Tibial artery (tissue), 4 donors: ENCODE results near the gene ITGB7.

Experiments
- DNase-seq, 2 donors: peaks; one replicate each; pipeline ENCODE4 v3.0.0-alpha.2; 2019
- H3K27ac ChIP-seq, 2 donors: fragments of 200-600 bp; sonication (generic) in 1 of 2; 1 replicate in 1 of 2; 2 replicates in 1 of 2; pipeline ENCODE4 v1.5.1; 2018 to 2019; ENCODE audit warnings: mild to moderate bottlenecking in 1 of 2
- H3K27me3 ChIP-seq, 2 donors: fragments of 200-600 bp; sonication (generic) in 1 of 2; one replicate each; pipeline versions ENCODE4 v1.5.1 to v1.6.0; 2016 to 2019
- H3K36me3 ChIP-seq, 3 donors: fragments of 200-600 bp; sonication (generic) in 2 of 3; one replicate each; pipeline ENCODE4 v1.5.1; 2016 to 2019; ENCODE audit warnings: mild to moderate bottlenecking in 2 of 3
- H3K4me1 ChIP-seq, 4 donors: fragments of 200-600 bp; sonication (generic) in 2 of 4; 1 replicate in 3 of 4; 2 replicates in 1 of 4; pipeline ENCODE4 v1.5.1; 2016 to 2019
- H3K4me3 ChIP-seq, 2 donors: fragments of 200-600 bp; sonication (generic) in 1 of 2; 1 replicate in 1 of 2; 2 replicates in 1 of 2; pipeline ENCODE4 v1.5.1; 2018 to 2019; ENCODE audit warnings: mild to moderate bottlenecking in 2 of 2
- H3K9me3 ChIP-seq, 3 donors: fragments of 200-600 bp; sonication (generic) in 1 of 3; one replicate each; pipeline ENCODE4 v1.5.1; 2016 to 2019
- CTCF ChIP-seq, 2 experiments: fragments of 200-600 bp in 1 of 2; fragments of 450-650 bp in 1 of 2; IDR thresholded peaks; one replicate each; pipeline ENCODE4 v1.5.1; 2017 to 2019; ENCODE audit warnings: antibody characterized with exemption in 2 of 2, mild to moderate bottlenecking in 1 of 2, moderate library complexity in 1 of 2
- intact Hi-C: fragments of 100-400 bp; cut with DNase I; formaldehyde crosslinking; loops from one replicate; pipeline ENCODE4 v1.15.0; 2023; ENCODE audit warnings: low total_unique reads

The ITGB7 gene

GRCh38 chr12:53176750-53177149, 30.3 kb downstream of the ITGB7 start:
- Histone ChIP-seq H3K4me3 (no peak overlapping the region), H3K27me3 (no peaks in the 10 kb centered on the region), H3K27ac (no peak overlapping the region), H3K4me1 (peaks cover 0 to 26% (median 12%) of the 10 kb centered on the region in 4 donors), H3K36me3 (peaks cover 5 to 16% (median 7%) of the 10 kb centered on the region in 3 donors), H3K9me3 (no peaks in the 10 kb centered on the region)
- no peak for TF ChIP-seq CTCF (IDR thresholded peaks at IDR 0.05)
- DNase-seq, result peak in 1 of 2 donors; percentile 21
- intact Hi-C loops, result no loop called here

GRCh38 chr12:53174881-53175491, 32.1 kb downstream of the ITGB7 start:
- H3K36me3 ChIP-seq, result peaks cover 21 to 33% (median 24%) of the 10 kb centered on the region in 3 donors
- H3K4me3 ChIP-seq, result no peak overlapping the region
- no peaks in the 10 kb centered on the region for H3K27me3 ChIP-seq
- intact Hi-C loops, result no loop called here
- H3K9me3 ChIP-seq, result no peaks in the 10 kb centered on the region
- peak in 1 of 2 donors; percentile 40 for DNase-seq
- H3K4me1 ChIP-seq, result peaks cover 0 to 26% (median 6%) of the 10 kb centered on the region in 4 donors
- no peak for TF ChIP-seq CTCF (IDR thresholded peaks at IDR 0.05)
- H3K27ac ChIP-seq, result no peak overlapping the region

DNA sequence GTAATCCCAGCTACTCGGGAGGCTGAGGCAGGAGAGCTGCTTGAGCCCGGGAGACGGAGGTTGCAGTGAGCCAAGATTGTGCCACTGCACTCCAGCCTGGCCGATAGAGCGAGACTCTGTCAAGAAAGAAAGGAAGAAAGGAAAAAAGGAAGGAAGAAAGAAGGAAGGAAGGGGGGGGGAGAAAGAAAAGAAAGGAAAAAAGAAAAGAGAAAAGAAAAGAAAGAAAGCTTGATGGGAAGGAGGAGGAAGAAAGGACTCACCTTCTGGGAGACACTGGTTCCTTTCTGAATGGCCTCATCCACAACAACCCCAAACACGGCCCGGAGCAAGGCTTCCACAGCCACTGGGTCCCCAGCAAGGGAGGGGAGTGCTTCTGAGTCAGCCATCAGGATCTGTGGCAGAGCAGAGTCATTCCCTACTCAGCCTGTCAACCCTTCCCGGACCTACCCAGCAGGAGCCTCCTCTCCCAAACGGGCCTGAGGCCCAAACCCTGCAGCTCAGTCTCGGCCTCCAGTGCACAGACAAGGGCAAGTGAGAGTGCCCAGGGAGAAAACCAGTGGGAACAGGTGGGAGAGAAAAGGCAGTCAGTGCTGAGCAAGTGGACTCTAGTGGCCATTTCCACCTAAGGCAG, 33.9 kb downstream of the ITGB7 start:
- intact Hi-C loops, result no loop called here
- Histone ChIP-seq H3K4me1 (peaks cover 0 to 20% (median 0%) of the 10 kb centered on the region in 4 donors), H3K9me3 (no peaks in the 10 kb centered on the region), H3K27me3 (no peaks in the 10 kb centered on the region), H3K27ac (no peak overlapping the region), H3K4me3 (no peak overlapping the region), H3K36me3 (peaks cover 27 to 48% (median 29%) of the 10 kb centered on the region in 3 donors)
- TF ChIP-seq CTCF (IDR thresholded peaks at IDR 0.05), result no peak
- peak in 1 of 2 donors; percentile 41 for DNase-seq

GRCh38 chr12:53172352-53172751, 34.7 kb downstream of the ITGB7 start:
- H3K27ac ChIP-seq, result no peak overlapping the region
- TF ChIP-seq CTCF (IDR thresholded peaks at IDR 0.05), result no peak
- peaks cover 0 to 20% (median 0%) of the 10 kb centered on the region in 4 donors for H3K4me1 ChIP-seq
- intact Hi-C loops, result no loop called here
- no peaks in the 10 kb centered on the region for H3K27me3 ChIP-seq
- H3K9me3 ChIP-seq, result no peaks in the 10 kb centered on the region
- no peak for DNase-seq
- H3K36me3 ChIP-seq, result peaks cover 27 to 56% (median 32%) of the 10 kb centered on the region in 3 donors
- H3K4me3 ChIP-seq, result no peak overlapping the region

GRCh38 chr12:53171725-53172329, 35.2 kb downstream of the ITGB7 start:
- peaks cover 27 to 61% (median 33%) of the 10 kb centered on the region in 3 donors for H3K36me3 ChIP-seq
- H3K27me3 ChIP-seq, result no peaks in the 10 kb centered on the region
- H3K27ac ChIP-seq, result no peak overlapping the region
- DNase-seq, result no peak
- H3K9me3 ChIP-seq, result no peaks in the 10 kb centered on the region
- intact Hi-C loops, result no loop called here
- TF ChIP-seq CTCF (IDR thresholded peaks at IDR 0.05), result no peak
- H3K4me1 ChIP-seq, result peaks cover 0 to 20% (median 0%) of the 10 kb centered on the region in 4 donors
- H3K4me3 ChIP-seq, result no peak overlapping the region
